ENCODE data around the gene ZNF574. TPM values are rescaled to one million over a fixed set of nuclear protein-coding genes. Genes with fewer than 3 reads are reported as not detected.
"Not testable (repeated sequence)": the region's sequence is repeated elsewhere in the genome, so short reads cannot be mapped to it uniquely, and the experiment has no call there.

The ZNF574 gene
- total RNA-seq, 1 donor from 2014 or later, result 15.2 TPM

DNA sequence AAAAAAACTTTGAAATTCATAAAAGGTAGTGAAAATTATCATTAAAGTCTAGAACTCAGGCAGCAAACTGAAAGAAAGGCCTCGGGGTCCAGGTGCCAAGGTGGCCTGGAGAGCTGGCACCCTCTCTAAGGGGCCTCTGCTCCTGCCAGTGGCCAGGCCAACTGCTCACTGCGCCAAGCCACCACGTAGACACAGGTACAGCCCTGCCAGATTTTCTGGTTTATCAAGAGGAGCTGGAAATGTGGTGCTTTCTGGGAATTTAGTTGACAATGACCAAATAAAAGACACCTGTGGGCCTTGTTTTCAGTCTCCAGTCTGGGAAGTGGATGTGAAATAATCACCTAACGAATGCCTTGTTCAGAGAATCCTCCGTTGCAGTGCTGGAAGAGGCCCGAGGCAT is 22.8 kb downstream of the ZNF574 start:
- intact Hi-C loops (cut with micrococcal nuclease), result no loop called here

DNA sequence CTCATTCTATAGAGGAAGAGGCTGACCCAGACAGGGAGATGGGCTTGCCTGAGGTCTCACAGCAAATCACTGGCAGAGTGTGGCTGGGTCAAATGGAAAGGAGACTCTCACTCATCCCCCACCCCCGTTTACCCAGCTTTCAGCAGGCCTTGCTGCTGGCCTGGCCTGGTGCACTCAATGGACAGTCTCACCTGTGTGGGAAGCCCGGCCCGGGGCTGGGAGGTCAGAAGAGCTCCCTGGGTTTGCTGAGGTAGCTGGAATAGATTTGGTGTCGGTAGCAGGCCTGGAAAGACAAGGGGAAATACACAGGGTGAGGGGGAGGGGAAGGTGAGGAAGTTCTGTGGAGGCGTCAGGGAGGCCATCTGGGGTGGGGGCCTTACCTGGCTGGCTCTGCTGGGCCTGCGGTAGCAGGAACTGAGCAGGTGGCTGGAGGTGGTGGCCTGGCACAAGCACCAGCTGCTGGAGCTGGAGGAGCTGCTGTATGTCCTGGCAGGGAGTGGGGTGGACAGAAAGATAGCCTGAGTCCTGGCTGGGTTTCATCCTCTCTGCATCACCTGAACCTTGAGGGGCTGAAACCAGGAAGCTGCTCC is 23.5 kb downstream of the ZNF574 start:
- intact Hi-C loops (cut with micrococcal nuclease), result no loop called here

DNA sequence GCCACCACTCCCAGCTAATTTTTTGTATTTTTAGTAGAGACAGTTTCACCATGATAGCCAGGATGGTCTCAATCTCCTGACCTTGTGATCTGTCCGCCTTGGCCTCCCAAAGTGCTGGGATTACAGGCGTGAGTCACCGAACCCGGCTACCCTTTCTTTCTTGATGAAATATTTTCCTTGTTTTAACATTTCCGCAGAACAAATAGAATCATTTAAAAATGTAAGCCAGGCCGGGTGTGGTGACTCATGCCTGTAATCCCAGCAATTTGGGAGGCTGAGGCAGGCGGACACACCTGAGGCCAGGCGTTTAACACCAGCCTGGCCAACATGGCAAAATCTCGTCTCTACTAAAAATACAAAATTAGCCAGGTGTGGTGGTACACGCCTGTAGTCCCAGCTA is 24.3 kb downstream of the ZNF574 start:
- intact Hi-C loops (cut with micrococcal nuclease), result not testable (repeated sequence)

DNA sequence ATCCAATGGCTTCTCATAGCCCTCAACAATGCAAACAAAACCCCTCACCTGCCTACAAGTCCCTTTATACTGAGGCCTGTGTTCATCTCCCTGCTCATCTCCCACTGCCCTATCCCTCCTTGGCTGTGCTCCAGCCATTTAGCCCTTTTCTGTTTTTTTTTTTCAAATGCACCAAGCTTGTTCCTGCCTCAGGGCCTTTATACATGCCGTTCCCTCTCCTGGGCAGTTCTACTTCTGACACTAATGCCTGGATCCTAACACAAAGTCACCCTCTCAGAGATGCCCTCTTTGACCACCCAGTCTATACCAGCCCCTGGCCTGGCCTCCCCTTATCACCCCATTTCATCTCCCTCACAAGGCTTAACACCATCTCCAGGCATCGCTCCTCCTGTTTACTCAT is 26.9 kb downstream of the ZNF574 start:
- intact Hi-C loops (cut with micrococcal nuclease), result no loop called here

DNA sequence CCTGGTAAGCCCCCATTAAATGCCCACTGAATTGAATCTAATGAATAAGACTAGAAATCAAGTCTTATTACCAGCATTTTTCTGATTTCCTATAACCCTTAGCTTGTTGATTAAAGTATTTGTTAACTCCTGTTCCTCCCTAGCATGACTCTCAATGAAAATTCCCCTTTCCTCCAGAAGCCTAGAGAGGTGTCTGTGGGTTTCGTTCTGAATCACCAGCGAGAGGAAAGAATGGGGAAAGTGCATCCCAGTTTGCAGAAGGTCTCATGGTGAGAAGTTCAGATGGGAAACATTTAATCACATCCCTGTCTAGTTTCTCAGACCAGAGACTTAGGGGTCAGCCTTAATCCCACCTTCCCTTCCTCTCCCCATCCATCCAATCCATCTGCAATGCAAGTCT is 29.4 kb downstream of the ZNF574 start:
- intact Hi-C loops (cut with micrococcal nuclease), result no loop called here

DNA sequence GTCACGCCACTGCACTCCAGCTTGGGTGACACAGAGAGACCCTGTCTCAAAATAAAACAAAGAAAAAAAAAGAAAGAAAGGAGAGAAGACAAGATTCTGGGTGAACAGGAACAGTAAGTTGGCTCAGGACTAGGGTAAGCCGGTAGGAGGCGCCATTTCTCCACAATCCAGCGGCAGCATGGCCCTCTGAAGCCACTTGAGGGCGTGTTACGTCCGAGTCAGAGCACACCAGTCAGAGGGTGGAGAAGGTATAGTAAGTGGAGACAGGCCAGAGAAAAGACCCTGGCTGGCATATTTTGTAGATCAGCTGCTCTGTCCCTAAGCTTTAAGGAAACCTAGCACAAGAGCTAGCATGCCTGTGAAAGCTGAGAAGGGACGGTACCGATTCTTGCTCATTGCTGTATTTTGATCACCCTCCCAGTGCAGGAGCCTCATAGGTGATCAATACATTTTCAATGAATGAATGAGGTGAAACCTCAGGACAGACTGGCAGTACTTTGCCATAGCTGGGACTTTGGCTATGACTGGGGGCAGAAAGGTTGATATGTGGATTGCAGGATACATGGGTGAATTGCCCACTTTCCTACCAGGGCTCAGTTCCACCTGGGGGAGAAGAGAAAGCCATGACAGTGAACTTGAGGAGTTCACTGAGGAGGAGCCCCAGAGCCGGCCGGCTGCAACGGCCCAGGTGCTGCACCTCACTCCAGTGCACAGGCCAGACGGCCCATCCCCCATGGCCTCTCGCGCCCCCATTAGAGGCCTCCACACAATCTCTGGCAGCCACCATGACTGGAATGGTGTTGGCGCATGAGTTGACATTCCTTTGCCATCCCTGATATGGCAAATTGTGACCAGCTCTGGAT is 32.8 kb downstream of the ZNF574 start:
- intact Hi-C loops (cut with micrococcal nuclease), result loop anchor here (1.0 kb wide), 15 partner anchors 14 to 332 kb away; partner anchors contain the start of genes DEDD2, MEGF8 and POU2F2

DNA sequence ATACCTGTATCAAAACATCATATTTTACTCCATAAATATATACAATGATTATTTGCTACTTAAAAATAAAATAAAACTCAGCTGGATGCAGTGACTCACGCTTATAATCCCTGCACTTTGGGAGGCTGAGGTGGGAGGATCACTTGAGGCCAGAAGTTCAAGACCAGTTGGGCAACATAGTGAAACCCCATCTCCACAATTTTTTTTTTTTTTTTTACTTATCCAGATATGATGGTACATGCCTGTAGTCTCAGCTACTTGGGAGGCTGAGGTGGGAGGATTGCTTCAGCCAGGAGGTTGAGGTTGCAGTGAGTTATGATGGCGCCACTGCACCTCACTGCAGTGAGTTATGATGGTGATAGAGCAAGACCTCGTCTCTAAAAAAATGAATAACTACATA is 33.9 kb downstream of the ZNF574 start:
- intact Hi-C loops (cut with micrococcal nuclease), result no loop called here

DNA sequence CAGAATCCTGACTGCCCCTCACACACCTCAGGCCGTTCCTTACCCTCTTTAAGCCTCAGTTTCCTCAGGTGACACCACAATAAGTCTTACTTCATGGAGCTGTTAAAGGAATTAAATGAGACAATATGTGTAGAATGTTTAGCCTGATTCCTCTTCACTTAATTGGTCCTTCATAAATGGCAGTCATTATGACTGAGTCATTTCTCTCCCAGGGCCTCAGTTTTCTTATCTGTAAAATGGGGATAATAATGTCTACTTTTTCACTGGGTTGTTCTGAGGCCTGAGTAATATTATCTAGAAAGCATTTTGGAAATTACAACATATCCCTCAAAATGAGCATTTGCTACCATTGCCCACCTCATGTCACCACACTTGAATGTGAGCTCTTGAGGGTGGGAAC is 34.7 kb downstream of the ZNF574 start:
- intact Hi-C loops (cut with micrococcal nuclease), result no loop called here

DNA sequence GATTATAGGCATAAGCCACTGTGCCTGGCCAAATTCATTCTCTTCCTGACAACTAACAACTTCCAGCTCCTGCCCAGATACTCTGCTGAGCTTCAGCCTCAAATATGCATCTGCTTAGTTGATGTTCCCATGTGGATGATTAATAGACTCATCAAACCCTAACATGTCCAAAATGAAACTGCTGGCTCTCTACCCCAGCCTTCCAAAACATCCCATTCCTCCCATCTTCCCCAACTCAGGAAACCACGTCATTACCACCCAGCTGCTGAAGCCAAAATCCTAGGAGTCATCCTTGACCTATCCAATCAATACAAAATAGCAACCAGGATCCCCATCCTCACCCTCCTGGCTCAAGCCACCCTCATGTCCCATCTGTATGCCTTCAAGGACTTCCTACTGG is 35.4 kb downstream of the ZNF574 start:
- intact Hi-C loops (cut with micrococcal nuclease), result no loop called here

DNA sequence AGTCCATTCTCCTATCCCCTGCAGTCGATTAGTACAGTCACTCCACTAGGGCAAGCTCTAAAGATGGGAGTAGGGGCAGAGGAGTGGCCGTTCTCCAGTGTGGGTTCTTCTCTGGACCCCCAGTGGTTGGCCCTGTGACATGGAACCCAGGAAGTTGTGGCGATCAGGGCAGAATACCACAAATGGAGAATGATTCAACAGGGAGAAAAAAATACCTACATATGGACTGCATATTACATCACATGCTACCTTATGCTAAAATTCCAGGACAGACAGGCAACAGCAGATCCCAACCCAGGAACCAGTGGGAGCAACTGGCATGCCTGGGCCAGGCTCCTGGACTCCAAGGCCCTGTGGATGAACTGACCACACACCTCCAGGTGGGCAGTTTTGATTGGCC is 35.8 kb downstream of the ZNF574 start:
- intact Hi-C loops (cut with micrococcal nuclease), result no loop called here

DNA sequence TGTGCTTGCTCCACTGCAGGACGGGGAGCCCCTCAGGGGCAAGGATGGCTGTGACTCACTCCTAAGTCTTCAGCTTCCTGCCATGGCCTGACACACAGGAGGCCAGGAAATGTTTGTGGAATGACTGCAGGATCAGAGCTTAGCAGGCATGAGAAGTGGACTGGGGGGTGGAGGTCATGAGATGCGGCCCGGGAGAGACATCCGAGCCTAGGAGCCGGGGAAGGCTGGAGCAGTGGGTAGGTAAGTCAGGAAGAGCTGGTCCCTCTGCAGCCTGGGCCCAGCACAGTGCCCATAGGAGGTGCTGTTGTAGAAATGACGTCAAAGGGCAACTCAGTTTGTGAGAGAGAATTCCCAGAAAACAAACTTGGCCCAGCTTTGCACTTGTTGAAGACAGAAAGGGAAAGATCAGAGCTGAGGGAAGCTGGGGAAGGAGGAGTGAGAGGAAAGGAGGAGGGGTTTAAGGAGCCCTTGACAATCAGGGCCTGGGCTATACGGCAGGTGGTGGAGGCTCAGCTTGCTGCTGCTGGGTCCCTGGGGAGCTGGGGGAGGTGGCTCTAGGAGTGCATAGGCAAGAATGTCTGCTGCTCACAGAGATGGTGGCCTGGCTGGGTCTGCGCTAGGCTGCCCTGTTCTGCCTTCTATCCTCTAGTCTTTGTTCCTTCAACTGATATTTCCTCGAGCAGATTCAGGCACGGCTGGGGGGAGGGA is 37.8 kb downstream of the ZNF574 start:
- intact Hi-C loops (cut with micrococcal nuclease), result no loop called here

DNA sequence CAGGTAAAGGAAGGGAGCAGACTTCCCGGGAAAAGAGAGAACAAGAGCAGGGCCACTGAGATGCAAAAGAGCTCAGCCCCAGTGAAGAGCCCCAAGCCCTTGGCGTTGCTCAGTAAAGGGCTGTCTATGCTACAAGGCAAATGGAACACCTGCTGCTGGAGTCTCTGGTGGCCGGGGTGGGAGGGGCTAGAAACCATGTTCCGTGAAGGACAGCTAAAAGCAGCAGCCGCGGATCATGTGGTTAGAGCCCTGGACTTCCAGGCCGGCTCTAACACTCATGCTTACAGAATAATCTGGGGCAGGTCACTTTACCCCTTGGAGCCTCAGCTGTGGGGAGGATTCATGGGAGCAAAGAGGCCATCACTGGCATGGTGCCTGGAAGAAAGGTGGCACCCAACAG is 38.4 kb downstream of the ZNF574 start:
- intact Hi-C loops (cut with micrococcal nuclease), result no loop called here

DNA sequence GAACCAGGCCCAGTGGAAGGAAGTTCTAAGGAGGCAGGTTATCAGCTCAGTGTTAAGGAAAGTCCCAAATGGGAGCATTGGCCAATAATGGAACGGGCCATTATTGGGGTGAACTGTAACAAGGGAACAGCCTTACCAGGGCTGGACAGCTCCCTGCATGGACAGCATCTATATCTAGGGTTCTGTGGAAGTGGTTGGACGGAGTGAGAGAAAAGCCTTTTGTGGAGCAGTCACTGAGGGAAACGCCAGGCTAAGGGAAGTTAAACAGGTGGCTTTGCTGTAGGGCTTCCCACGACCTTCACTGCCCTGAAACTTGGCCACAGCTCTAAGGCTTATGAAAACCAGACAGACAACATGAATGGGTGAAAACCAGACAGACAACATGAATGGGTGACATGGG is 39.3 kb downstream of the ZNF574 start:
- intact Hi-C loops (cut with micrococcal nuclease), result no loop called here

DNA sequence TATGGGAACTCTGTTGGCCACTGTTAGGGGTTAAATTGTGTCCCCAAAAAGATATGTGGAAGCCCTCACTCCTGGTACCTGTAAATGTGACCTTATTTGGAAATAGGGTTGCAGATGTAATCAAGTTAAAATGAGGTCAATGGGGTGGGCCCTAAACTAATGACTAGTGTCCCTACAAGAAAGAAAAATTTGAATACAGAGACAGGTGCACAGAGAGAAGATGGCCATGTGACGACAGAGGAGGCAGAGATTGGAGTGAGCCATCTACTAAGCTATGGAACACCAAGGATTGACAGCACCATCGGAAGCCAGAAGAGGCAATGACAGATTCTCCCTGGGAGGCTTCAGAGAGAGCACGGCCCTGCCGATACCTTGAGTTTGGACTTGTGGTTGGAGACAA is 39.7 kb downstream of the ZNF574 start:
- intact Hi-C loops (cut with micrococcal nuclease), result no loop called here

DNA sequence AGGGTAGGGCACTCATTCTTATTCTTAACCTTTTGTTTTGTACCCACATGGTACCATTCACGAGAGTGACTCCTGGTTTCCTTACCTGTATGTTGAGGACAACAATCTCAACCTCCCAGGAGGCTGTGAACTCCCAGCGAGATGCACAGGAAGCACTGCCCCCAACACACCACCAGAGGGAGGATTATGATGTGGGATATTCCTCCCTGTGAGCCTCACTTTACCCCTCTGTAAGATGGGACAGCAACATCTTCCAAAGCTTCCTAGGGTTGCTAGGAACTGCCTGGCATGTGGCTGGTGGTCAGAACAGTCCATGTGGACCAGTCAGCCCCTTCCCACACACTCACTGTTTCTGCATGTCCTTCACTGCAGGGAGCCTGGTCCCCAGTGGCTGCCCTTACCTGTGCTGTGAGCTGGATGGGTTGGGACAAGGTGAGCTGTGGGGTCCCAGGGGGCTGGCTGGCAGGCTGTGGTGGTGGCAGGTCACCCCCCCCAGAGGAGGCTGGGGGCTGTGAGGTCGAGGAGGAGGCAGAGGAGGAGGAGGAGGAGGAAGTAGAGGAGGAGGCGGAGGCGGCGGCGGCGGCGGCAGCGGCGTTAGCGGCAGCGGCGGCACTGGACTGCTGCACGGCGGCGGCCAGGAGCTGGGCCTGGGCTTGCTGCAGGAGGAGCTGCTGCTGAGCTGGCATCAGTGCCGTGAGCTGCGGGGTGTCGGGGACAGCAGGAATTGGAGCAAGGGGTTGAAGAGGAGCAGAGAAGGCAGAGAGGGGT is 40.5 kb downstream of the ZNF574 start:
- intact Hi-C loops (cut with micrococcal nuclease), result no loop called here

DNA sequence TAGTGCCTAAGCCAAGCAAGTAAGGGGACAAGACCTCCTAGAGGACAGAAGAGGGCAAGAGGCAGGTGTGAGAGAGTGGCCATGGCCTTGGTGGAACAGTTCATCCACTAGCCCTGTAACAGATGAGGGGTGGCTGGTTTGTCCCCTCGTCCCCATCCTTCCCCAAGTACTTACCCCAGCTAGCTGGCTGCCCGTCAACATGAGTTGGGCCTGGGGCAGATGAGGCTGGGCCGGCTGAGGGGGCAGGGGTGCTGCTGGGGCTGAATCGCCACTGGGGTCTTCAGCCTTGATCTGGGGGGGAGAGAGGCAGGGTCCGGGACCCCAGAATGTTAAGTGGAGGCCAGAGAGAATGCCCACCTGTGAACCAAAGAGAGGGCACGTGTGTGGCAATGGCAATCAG is 41.1 kb downstream of the ZNF574 start:
- intact Hi-C loops (cut with micrococcal nuclease), result no loop called here

DNA sequence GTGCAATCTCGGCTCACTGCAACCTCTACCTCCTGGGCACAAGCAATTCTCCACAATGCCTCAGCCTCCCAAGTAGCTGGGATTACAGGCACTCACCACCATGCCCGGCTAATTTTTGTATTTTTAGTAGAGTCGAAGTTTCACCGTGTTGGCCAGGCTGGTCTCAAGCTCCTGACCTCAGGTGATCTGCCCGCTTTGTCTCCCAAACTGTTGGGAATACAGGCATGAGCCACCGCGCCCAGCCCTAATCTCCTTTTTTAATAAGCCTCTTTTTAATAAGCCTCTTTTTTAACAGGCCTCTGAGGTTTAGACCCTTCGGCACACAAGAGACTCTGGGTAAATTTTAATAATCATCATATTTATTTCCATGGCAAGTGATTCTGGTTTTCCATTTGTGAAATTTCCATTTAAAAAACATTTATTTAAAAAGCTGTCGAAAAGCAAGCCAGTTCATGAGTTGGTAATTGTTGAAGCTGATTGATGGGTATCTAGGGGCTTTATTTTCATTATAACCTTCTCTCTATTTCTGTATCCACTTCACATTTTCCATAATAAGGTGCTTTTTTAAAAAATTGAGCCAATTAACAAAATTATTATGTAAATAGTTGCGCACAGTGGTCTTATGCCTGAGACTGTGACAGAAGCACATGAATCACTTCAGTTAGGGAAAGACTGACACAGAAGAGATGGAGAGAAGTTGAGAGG is 44.5 kb downstream of the ZNF574 start:
- intact Hi-C loops (cut with micrococcal nuclease), result no loop called here

DNA sequence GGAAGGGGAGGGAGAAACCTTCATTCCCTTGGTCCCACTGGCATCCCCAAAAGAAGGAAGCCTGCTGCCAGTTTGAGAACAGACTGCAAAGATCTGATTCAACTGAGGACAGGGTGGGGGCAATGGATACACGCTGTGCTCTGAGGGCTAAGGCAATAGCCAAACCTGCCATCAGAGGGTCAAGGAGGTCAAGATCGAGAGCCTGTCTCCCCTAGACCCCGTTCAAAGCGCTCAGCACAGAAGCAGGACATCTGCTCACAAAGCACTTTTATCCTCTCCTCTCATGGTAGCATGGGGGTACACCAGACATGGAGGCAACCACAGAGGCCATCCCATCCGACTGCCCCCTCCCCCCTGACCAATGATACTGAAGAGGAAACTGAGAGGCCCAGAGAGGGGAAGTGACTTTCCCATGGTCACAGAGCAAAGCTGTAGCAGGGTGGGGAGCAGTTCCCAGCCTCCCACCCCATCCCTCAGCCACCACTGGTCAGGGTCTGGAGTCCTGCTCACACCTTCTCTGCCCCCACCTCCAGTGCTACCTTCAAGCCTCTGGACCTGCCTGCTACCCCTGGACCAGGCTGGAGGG is 45.2 kb downstream of the ZNF574 start:
- intact Hi-C loops (cut with micrococcal nuclease), result no loop called here

DNA sequence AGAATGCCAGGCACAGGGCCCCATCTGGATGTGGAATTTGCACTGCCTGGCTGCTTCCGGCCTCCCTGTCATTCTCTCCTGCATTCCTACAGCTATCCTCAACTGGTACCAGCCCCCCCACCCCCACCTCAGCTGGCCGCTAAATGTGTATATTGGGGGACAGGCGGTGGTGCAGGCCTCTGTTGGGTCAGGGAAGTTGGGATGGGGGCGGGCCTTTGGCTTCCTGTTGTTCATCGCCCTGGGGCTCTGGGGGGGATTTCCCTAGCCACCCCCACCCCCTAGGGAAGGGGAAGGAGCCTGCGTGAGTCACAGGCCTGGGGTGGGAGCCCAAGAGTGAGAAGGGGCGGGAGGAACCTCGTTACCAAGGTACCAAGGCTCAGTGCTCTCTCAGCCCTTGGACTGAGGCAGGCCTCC is 45.7 kb downstream of the ZNF574 start:
- intact Hi-C loops (cut with micrococcal nuclease), result loop anchor here (1.0 to 2.0 kb wide), 4 partner anchors 11 to 147 kb away; partner anchors contain the start of genes CIC and POU2F2

Data from T-helper 1 cell treated with Interleukin-12 subunit alpha and Interleukin-12 subunit beta and Interleukin-4 antibody, amounts not matched to agents 30 ng/mL and 1 ng/mL, for 36 hours (primary cell).